HG03575 (cell line): ENCODE measurements around the gene CMIP.

Source experiments
- ATAC-seq: cut with Tn5 transposase; IDR thresholded peaks from one replicate; pipeline ENCODE4 v1.9.1; 2021; ENCODE audit not compliant: unreplicated experiment, insufficient number of reproducible peaks, low FRiP score; ENCODE audit errors: extremely low read depth

Gene CMIP

GRCh38 chr16:81539009-81539758 lies 94.6 kb downstream of the CMIP start:
- no peak for ATAC-seq

DNA sequence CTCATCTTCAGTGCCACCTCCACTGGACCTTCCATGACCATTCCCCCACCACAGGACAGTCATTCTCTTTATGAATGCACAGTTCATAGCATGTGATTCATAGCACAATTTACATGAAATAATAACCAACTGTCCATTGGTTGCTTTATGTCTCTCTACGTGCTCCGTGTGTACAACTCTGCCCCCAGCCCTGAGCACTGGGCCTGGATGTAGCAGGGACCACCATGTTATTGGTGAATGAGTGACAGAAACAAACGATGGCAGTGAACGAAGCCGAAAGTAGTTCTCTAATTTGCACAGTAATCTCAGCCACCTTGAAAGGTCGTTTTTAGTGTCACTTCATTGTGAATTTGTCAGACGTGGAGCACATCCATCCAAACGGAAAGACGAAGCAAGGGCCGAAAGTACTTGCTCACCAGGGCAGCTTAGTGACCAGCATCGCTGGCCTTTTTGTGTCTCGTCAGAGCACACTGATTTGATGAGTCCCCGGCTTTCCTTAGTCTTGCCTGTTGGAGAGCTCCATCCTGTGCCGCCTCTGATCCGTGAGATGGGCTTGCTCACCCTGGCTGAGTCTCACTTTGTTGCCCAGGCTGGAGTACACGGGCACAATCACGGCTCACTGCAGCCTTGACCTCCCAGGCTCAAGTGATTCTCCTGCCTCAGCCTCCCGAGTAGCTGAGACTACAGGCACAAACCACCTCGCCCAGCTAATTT lies 95.3 kb downstream of the CMIP start:
- ATAC-seq = no peak

DNA sequence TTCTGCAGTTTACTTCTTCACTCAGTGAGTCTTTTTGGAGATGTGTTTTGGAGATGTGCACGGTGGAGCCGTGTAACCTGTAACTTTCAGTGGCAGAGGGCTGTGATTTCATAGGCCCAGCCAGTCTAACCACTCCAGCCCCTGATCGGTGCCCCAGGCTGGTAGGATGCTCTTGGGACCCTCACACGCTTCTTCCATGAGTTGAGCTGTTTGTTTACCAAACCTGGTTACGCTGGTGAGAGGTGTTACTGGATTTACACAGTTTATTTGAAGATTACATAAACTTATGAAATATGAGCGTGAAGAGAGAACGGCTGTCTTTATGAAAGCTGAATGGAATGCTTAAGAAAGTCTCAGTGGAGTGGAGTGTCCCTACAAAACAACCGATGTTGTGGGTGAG lies 96.7 kb downstream of the CMIP start:
- no peak for ATAC-seq

- no peak for ATAC-seq
These were observed 98.3 kb downstream of the CMIP start for GRCh38 chr16:81542609-81543570.

DNA sequence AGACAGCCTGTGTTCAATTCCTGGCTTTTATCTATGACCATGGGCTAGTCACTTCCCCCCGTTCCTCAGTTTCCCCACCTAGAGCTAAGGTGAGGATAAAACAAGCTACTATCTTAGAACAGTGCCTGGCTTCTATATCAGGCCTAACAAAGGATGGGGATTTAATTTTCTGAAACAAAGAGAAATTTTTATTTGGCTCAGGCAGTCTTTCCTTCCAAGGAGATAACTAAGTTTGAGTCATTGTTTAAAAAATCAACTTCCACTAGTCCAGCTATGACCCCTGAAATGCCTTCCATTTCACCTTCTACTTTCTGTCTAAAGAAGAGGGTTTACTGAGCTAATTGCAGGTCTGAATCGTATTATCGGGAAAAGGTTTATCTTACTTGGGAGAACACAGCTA lies 99.0 kb downstream of the CMIP start:
- no peak for ATAC-seq

GRCh38 chr16:81544261-81544660 lies 99.7 kb downstream of the CMIP start:
- no peak for ATAC-seq

- ATAC-seq = no peak
These were observed 100.2 kb downstream of the CMIP start for GRCh38 chr16:81544700-81545271.

GRCh38 chr16:81545470-81546250 lies 101.1 kb downstream of the CMIP start:
- no peak for ATAC-seq

- no peak for ATAC-seq
These were observed 102.2 kb downstream of the CMIP start for GRCh38 chr16:81546781-81547180.

GRCh38 chr16:81547194-81547938 lies 102.8 kb downstream of the CMIP start:
- no peak for ATAC-seq

DNA sequence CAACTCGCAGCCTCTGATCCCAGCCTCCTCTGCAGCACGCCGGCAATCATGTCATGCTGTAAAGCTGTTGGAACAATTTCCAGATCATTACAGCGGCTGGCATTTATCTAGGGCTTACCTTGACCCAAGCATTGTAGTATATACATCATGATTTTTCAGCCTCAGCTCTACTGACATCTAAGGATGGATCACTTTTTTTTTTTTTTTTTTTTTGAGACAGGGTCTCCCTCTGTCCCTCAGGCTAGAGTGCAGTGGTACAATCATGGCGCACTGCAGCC lies 103.3 kb downstream of the CMIP start:
- ATAC-seq = no peak

DNA sequence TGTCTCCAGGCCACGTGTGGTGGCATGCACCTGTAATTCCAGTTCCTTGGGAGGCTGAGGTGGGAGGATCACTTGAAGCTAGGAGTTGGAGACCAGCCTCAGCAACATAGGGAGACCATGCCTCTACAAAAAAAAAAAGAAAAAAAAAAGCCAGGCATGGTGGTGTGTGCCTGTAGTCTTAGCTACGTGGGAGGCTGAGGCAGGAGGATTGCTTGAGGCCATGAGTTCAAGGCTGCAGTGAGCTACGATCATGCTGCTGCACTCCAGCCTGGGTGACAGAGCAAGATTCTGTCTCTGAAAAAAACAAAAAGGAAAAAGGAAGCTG lies 103.9 kb downstream of the CMIP start:
- ATAC-seq = no peak

- no peak for ATAC-seq
These were observed 104.4 kb downstream of the CMIP start for GRCh38 chr16:81548876-81549546.

DNA sequence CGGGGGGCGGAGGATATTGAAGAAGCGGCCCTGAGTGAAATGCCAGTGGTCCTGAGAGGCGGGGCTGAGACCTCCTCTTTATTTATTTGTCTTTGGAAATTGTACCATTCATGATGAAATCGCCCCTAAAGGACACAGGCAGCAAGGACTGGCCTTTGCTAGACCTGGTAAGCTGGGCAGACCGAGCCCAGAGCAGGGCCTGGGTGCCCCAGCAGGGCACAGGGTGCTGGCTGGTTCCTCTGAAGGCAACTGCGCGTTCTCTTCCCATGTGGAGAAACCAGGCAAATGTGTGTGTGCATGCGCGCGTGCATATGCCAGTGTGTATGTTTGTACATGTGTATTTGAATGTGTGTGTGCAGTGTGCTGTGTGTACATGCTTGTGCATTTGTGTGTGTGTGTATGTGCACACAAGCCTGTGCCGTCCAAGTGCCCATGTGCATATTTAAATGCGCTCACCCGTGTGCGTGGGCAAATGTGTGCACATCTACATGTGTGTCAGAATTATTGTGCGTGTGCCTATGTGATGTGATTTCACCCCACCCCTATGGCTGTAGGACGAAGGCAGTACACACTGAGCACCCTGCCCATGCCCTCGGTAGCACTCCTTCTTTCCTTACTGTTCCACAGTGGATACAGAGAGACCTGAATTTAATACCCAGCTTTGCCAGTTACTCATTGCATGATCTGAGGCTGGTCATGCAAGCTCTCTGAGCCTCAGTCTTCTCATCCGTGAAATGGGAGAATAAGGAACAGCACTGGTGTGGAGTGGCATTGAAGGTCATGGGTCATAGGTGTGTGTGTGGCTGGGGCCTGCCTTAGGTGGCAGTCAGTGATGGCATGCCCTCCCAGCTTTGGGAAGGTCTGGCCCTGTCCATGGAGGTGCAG lies 105.2 kb downstream of the CMIP start:
- ATAC-seq = no peak

DNA sequence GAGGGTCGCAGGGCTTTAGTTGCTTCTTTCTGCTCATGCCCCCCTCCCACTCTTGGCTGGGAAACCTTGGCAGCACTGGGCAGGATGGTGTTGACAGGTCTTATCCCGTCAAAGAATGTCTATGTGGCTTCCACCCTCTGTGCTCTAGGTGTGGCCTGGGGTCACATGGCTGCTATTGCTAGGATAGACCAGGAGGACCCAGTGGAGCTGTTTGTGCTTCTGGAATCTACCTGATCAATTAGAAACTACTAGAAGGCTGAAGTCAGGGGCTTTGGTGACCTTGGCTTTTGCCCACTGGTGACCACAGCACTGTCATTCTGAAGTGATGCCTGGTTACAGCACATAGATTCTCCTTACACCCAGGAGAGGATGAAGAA lies 105.8 kb downstream of the CMIP start:
- ATAC-seq = no peak

DNA sequence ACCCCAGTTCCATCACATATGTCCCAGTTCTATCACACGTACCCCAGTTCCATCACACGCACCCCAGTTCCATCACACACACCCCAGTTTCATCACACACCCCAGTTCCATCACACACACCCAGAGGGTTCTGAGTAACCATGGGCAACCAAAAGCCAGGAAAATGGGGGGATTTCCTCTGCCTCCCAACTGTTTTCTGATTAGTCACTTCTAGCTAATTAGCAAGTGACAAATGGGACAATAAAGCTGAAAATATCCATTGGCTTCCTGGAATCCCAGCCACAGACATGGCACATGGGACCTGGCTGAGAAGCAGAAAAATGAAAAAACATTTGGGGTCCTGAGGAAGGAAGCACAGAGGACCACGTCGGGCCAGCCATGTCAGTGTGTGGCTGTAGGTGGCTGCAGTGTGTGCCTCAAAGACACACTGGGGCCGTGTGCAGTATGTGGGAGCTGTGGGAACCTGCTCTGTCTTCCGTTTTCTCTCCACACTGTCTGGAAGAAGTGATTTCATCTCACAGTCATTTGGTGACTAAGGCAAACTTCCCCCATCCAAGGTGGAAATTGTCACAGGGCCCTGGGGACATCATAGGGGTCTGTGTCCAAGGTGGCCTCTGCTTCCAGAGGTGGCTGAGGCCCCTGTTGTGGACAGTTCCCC lies 106.7 kb downstream of the CMIP start:
- ATAC-seq = no peak
